SK-N-MC (cell line): ENCODE results near the gene CHST14.

Experiments used
- EZH2 ChIP-seq: fragments of 200-600 bp; sonication (generic); IDR thresholded peaks from one replicate; pipeline ENCODE4 v1.6.1; 2017; ENCODE audit warnings: antibody characterized with exemption
- FOXP2 ChIP-seq: optimal IDR thresholded peaks from 2 replicates; pipeline ENCODE3; 2011; ENCODE audit warnings: mild to moderate bottlenecking, moderate library complexity; ENCODE audit not compliant: insufficient read depth; ENCODE audit errors: extremely low read length, control extremely low read depth
- POLR2AphosphoS5 ChIP-seq: IDR thresholded peaks from 2 replicates; pipeline ENCODE4 v1.6.1; 2012; ENCODE audit warnings: mild to moderate bottlenecking, low read depth, low read length, borderline replicate concordance

DNA sequence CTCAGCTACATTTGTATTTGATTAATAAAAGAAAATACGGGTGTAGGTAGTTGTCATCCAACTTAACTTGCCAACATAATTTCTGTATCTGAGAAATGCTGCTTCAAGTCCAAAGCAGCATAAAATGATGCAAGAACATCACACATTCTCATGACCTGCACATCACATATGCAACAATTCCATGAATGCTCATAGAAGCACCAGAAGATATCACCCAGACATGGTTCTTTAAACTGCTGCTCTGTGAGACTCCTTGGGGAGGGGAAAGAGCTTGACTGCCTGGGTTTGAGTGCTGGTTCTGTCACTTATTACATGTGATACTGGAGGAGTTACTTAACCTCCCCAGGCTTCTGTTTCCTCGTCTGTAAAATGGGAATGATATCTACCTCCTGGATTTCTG lies 39.4 kb downstream of the CHST14 start:
- TF ChIP-seq POLR2AphosphoS5, result no peak
- TF ChIP-seq EZH2, result no peak
- no peak for TF ChIP-seq FOXP2
